GM18526 (cell line): ENCODE measurements around the gene C11orf52.

Source experiments
- POLR2A ChIP-seq: IDR thresholded peaks from 3 replicates; pipeline ENCODE4 v1.6.1; 2011; ENCODE audit not compliant: insufficient read length; ENCODE audit errors: extremely low read depth

Gene C11orf52

DNA sequence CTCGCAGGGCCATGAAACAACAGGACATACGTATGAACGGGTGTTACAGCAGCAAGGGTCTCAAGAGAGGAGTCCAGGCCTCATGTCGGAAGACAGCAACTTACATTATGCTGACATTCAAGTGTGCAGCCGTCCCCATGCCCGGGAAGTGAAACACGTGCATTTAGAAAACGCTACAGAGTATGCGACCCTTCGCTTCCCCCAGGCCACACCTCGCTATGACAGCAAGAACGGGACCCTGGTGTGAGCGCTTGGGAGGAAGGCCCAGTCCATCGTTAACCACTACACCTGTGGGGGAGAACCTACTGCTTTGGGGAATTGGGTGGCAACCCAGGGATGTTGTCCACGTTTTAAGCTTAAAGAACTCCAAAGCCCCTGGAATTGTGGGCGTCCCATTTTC is 7.2 kb downstream of the C11orf52 start:
- TF ChIP-seq POLR2A: no peak

DNA sequence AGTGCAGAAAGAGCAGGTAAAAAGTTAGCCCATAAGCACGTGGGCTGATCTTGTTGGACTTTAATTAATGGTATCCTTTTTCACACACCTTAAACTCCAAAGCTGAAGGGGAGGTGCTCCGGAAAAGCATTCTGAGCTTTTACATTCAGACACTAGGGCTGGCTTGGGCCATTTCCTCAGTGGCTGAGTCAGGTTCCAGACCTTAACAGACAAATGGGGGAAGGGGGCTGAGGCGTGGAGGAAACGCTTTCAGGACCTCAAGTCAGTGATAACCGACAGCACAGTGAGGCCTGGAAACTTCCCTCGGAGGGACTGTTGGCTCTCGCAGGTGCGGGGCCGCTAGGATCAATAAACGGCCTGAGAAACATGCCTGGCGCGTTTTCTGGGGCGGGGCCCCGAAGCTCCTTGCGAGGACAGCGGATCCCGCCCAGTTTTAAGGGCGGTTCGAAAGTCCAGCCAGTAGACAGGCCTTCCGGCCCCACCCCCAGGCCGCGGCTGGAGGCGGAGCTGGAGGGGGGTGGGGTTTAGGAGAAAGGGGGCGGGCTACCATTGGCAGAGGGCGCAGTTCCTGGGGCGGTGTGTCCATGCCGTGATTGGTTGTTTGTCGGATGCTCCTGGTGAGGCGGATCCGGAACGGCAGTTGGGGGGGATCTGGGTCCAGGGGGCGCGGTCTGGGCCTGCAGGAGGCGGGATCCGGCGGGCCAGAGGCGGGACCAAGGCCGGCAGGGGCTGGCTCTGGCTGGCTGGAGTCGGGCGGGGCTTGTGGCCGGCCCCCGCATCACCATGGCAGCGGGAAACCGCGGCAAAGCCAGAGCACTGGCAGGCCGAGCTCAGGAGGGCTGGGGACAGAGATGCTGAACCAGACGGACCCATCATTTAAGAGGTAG is 8.0 kb downstream of the C11orf52 start:
- peak; percentile 66 for TF ChIP-seq POLR2A

DNA sequence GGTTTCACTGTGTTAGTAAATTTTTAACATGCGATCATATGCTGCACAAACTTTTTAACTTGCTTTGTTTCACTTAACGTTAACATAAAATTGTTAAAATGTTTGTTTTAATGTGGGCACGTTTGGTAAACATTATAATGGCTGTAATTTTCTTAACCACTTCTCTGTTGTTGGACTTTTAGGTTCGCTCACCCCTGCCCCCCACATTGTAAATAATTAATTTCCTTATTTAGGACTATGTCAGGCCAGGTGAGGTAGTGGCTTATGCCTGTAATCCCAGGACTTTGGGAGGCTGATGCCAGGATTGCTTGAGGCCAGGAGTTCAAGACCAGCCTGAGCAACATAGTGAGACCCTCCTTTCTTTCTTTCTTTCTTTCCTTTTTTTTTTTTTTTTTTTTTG is 11.8 kb downstream of the C11orf52 start:
- no peak for TF ChIP-seq POLR2A

DNA sequence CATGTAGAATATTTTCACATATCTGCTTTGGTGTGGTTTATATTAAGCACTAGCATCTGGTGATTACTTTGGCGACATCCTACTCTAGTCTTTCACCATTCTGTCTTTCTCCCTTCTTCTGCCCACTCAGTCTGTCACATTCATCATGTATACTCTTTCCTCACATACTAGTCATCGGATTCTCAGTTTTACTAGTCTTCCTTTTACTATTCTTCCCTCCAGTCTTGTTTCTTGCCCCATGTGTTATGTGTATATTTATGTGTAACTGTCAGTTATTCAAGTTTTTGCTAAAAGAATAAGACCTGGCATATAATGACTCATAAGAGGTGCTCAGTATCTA is 13.9 kb downstream of the C11orf52 start:
- no peak for TF ChIP-seq POLR2A

DNA sequence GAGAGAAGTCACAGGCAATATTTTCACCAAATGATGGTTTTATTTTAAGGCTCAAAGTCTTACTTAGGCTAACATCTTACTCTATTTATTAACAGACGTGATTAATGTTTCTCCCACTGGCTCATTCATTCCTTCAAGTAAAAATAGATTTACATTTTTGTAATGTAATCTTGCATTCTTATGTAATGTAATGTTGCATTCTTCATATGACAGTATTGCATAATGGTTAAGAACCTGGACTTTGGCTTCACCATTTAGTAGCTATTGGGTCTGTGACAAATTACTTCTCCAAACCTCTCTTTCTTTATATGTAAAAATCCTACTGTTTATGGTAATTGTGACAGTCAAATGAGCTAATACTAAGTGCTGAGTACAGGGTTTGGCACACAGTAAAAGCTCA is 15.2 kb downstream of the C11orf52 start:
- no peak for TF ChIP-seq POLR2A

DNA sequence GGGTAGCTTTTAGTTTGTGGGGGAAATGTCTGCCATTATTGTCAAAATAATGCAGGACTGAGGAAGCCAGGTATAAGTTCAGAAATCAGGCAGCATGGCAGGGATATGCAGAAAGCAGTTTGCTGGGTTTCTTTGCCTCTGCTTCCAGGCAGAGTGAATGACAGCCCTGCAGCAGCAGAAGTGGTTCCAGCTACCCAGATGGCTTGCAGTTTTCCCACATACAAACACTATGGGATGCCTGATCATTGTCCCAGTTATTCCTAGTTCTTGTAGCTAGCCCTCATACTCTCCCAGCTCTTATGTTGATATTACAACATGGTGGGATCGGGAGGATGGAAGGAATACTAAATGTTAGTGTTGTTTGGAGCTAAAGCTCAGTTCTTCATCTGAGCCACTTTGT is 15.6 kb downstream of the C11orf52 start:
- no peak for TF ChIP-seq POLR2A

DNA sequence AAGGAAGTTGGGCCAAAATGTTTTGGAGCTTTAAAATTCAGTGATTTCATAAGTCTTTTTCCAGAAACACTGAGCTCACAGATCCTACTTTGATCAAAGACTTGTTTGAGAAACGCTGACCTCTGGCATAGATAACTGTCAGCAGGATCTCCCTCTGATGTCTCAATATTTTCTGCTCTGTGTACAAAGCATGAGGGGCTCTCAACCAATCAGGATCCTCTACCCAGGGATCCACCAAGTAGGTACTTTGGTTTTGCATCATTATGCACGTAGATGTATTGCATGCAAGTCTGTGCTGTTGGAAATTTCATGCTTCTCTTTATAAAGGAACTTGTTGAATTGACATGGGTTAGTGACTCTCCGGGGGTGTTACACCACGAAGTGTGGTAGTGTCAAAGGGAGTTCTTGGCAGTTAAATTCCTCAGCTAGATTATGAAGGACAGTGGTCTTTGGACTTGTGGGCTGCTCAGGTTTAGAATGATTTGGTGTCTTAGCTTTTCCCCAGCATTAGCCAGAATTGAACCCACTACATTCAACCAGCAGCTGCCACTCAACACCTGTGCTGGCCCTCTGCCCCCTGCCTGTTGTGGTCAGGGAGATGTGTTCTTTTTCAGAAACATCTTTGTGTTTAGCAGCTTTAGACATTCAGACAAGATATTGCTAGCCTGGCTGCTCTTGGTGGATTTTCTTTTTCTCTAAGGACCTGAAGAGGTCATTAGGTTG is 16.8 kb downstream of the C11orf52 start:
- TF ChIP-seq POLR2A: no peak

DNA sequence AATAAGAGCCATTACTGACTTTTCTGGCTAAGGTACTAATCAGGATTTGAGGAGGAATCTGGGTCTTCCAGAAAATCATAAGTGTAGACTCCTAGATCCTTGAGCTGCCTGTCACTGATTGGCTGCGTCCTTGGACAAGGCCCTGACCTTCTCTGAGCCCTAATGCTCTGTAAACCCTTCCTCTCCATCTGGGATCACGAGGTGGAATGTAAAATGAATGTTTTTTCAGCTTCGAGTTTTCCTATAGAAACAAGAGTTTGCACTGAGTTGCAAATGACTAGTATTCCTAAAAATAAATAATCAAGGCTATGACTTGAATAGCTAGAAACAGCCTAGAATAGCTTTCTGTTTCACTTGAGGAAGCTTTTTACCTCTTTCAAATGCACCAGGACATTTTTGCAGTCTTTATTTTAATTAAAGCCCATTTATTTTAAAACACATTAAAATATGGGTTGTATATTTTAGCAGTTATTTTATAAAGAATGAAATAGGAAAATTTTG is 17.4 kb downstream of the C11orf52 start:
- TF ChIP-seq POLR2A: no peak

DNA sequence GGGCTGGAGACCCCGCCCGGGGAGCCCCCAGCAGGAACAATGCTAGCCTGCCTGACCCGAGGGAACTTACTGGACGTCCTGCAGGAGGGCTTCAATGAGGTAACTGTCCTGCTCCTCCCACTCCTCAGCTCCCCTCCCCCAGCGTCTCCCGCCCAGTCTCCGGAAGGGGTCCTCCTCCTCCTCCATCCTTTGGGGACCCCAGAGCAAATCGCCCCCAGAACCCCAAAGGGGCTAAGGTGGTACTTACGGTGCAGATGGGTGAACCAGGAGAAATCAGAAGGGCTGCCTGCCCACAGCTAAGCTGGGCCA is 18.7 kb downstream of the C11orf52 start:
- TF ChIP-seq POLR2A: no peak

DNA sequence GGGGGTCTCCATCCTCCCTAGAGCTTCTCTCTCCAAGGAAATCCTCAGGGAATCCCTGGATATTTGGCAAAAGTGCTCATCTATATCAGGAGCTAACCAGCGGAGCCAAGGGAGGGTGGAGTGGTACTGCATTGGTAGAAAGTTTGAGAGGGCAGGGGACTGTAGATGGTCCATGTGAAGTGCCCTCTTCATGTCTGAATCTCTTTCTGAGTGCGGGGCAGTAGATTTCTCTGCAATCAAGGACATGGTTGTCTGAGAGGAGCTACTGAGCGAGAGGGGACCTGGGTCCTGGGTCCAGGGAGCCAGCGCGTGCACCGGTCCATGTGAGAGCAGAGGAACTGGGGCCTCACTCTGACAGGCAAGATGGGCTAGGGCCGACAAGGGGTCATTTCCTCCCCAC is 19.1 kb downstream of the C11orf52 start:
- no peak for TF ChIP-seq POLR2A

DNA sequence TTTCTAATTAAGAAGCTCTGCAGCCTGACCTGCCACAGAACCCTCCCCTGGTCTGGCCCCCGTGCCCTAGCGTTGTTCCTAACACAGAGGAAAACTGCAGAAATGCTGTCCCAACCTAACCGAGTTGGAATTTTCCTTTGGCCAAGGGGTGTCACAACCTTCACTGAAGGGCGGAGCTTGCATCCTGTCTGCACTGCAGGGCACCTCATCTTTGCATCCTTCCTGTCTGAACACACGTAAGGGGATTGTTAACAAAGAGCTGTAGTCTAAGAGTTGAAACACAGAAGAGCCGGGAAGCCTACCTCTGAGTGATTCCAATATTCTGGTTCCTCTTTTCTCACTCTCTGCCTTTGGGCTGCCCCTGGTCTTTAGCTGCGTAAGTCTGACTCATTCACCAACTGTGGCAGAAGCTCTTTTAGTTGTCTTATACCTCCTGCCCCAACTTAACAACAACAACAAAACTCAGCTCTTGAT is 20.0 kb downstream of the C11orf52 start:
- TF ChIP-seq POLR2A: no peak

DNA sequence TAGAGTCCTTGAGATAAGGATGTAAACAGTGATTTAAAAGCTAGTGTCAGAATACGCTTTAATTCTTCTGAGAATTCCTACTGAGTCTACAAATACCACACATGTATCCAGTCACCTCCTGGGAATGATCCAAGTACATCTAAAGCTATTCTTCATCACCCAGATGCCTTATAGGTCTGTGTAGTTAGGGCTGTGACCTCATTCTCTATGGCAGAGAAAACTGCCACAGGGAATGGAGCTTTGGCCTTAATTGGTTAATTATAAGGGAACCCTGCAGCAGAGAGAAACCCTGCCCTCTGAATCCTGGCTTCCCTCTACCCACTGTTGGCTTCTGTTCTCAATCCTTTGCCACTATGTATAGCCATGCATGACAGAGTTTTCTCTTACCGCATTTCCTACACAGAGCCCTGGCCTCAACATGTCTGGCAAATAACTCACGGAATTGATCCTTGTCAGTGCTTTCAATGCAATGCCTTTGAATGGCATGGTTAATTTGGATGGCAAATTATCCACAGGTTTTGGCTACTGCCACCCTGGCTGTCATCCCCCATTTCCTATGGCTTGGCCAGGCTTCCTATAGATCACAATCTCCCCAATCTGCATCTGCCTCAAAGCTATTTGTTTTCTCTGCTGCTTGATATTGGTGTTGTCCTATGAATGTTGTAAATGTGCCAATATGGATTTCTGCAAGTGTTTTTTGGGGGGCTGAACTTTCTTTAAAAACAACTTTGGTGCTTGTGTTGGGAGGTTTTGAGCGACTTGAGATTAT is 21.3 kb downstream of the C11orf52 start:
- TF ChIP-seq POLR2A: no peak

DNA sequence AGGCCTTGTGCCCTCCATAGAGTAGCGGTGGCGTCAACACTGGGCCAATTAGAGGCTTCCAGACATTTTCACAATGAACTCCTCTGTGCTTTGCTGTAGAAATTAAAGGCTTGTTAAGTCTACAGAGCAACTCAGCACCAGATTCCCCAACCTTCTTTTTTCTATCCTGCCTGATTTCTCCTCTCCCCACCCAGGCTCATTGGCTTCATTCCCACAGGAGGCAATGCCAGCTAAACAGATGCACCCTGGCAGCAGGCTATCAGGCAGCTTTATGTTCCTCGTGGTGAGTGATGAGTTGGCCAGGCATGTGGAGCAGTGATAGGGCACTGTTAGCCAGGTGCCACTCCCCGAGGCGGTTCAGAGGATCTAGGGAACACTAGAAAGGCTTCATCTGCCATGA is 23.2 kb downstream of the C11orf52 start:
- no peak for TF ChIP-seq POLR2A

DNA sequence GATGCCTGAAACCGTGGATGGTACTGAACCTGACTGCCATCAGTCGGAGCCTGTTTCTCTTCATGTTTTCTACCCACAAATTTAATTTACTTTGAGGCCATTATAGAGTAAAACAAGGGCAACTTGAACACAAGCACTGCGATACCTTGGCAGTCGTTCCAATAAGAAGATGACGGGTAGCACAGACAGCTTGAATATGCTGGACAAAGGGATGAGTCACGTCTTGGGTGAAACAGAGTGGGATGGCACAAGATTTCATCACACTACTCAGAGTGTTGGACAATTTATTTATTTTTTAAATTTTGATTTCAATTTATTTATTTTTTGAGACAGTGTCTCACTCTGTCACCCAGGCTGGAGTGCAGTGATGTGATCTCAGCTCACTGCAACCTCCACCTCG is 24.1 kb downstream of the C11orf52 start:
- TF ChIP-seq POLR2A: no peak

DNA sequence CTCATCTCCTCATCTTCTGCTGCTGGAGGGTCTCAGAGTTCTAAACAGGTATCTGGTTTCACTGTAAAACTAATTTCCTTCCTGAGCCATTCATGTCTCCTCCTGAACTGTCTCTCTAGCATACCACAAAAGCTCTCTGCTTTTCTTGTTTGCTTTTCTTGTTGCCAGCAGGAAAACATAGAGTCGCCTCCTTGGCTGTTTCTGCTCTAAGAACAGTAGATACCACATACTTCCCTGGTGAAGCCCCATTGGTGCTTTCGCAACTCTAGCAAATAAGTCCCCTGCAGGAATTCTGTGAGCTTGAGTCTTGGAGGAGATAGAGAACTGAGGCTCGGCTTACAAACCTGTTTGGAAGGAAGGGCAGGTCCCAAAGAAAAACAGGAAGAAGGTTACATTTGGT is 25.4 kb downstream of the C11orf52 start:
- no peak for TF ChIP-seq POLR2A

DNA sequence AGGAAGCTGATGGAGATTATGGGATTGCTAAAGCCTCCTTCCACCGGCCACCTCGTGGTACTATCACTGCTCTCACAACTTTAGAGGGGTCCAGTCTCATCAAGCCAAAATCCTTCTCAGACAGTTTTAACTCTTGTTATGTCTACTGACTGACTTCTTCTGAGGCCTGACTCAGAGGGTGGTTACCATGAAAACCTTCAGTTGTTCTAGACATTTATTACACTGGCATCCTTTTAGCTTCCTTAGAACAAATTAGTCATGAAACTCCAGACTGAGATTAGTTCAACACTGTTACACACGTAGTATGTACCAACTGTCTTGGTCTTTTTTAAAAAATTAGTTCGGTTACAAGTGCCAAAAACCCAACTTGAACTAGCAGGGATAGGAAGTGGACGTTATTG is 25.9 kb downstream of the C11orf52 start:
- no peak for TF ChIP-seq POLR2A

DNA sequence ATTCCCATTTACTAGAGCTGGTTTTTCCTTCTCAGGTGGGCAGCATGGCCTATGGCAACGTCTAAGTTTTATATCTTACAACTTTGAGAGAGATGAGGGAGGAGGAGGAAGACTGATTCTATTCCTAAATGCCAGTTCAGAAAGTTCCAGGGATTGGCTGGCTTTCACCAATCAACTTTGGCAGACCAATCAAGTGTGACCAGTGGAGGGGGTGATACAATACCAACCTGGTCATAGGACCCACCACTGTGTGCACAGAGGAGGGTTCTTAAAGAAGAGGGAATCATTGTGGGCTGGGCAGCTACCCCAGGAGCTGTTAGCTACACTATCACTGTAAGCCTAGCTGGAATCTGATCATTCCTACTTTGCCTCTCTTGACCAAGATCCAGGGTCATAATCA is 26.5 kb downstream of the C11orf52 start:
- TF ChIP-seq POLR2A: no peak
